ENCODE data around the gene BDH1. TPM values are rescaled to one million over a fixed set of nuclear protein-coding genes. Genes with fewer than 3 reads are reported as not detected.

Gene BDH1
- total RNA-seq, 1 donor from 2014 or later: 12.4 TPM

GRCh38 chr3:197510642-197511018 is 45.1 kb downstream of the BDH1 start:
- peaks cover 7% of the 10 kb centered on the region for H3K4me1 ChIP-seq
- no peak for ATAC-seq
- no peaks in the 10 kb centered on the region for H3K9me3 ChIP-seq
- DNase-seq: peak; percentile 32
- H3K36me3 ChIP-seq: no peaks in the 10 kb centered on the region
- intact Hi-C loops (cut with DNase I): no loop called here
- no peak overlapping the region for H3K4me3 ChIP-seq
- H3K27me3 ChIP-seq (ENCODE audit: low read depth): no peaks in the 10 kb centered on the region
- TF ChIP-seq CTCF (IDR thresholded peaks at IDR 0.05): no peak
- no peak overlapping the region for H3K27ac ChIP-seq

GRCh38 chr3:197508924-197509775 is 46.6 kb downstream of the BDH1 start:
- Histone ChIP-seq H3K4me1 (peaks cover 7% of the 10 kb centered on the region), H3K27ac (no peak overlapping the region), H3K27me3 (ENCODE audit: low read depth) (no peaks in the 10 kb centered on the region), H3K4me3 (peak overlapping the region; percentile 54), H3K36me3 (no peaks in the 10 kb centered on the region), H3K9me3 (no peaks in the 10 kb centered on the region)
- intact Hi-C loops (cut with DNase I): loop anchor here (10.0 kb wide), 1 partner anchor 254 kb away; no protein-coding TSS in a partner anchor
- ATAC-seq (no peak), DNase-seq (no peak)
- TF ChIP-seq CTCF (IDR thresholded peaks at IDR 0.05): no peak

- Histone ChIP-seq H3K4me3 (no peak overlapping the region), H3K4me1 (peaks cover 7% of the 10 kb centered on the region), H3K27me3 (ENCODE audit: low read depth) (no peaks in the 10 kb centered on the region), H3K9me3 (no peaks in the 10 kb centered on the region), H3K36me3 (no peaks in the 10 kb centered on the region), H3K27ac (no peak overlapping the region)
- no peak for TF ChIP-seq CTCF (IDR thresholded peaks at IDR 0.05)
- intact Hi-C loops (cut with DNase I): loop anchor here (10.0 kb wide), 1 partner anchor 254 kb away; no protein-coding TSS in a partner anchor
- no peak for DNase-seq
- no peak for ATAC-seq
Measured at GRCh38 chr3:197508461-197508860, 47.3 kb downstream of the BDH1 start.

GRCh38 chr3:197508051-197508451 is 47.7 kb downstream of the BDH1 start:
- TF ChIP-seq CTCF (IDR thresholded peaks at IDR 0.05): no peak
- Histone ChIP-seq H3K36me3 (no peaks in the 10 kb centered on the region), H3K4me1 (peaks cover 7% of the 10 kb centered on the region), H3K27me3 (ENCODE audit: low read depth) (no peaks in the 10 kb centered on the region), H3K9me3 (no peaks in the 10 kb centered on the region), H3K27ac (no peak overlapping the region), H3K4me3 (no peak overlapping the region)
- intact Hi-C loops (cut with DNase I): loop anchor here (10.0 kb wide), 1 partner anchor 253 kb away; no protein-coding TSS in a partner anchor
- no peak for DNase-seq
- no peak for ATAC-seq

GRCh38 chr3:197507541-197507940 is 48.2 kb downstream of the BDH1 start:
- no peak for TF ChIP-seq CTCF (IDR thresholded peaks at IDR 0.05)
- Histone ChIP-seq H3K27ac (no peak overlapping the region), H3K9me3 (no peaks in the 10 kb centered on the region), H3K27me3 (ENCODE audit: low read depth) (no peaks in the 10 kb centered on the region), H3K36me3 (no peaks in the 10 kb centered on the region), H3K4me1 (peaks cover 7% of the 10 kb centered on the region), H3K4me3 (no peak overlapping the region)
- DNase-seq (no peak), ATAC-seq (no peak)
- intact Hi-C loops (cut with DNase I): loop anchor here (10.0 kb wide), 1 partner anchor 253 kb away; no protein-coding TSS in a partner anchor
